GM18517 (cell line): ENCODE measurements around the gene MAML1.
"Not testable (repeated sequence)": the region's sequence is repeated elsewhere in the genome, so short reads cannot be mapped to it uniquely, and the experiment has no call there.

Experiments used
- ATAC-seq: cut with Tn5 transposase; IDR thresholded peaks from one replicate; pipeline ENCODE4 v1.9.1; 2021; ENCODE audit warnings: mild to moderate bottlenecking, moderate library complexity; ENCODE audit not compliant: unreplicated experiment

MAML1 gene, protein sequence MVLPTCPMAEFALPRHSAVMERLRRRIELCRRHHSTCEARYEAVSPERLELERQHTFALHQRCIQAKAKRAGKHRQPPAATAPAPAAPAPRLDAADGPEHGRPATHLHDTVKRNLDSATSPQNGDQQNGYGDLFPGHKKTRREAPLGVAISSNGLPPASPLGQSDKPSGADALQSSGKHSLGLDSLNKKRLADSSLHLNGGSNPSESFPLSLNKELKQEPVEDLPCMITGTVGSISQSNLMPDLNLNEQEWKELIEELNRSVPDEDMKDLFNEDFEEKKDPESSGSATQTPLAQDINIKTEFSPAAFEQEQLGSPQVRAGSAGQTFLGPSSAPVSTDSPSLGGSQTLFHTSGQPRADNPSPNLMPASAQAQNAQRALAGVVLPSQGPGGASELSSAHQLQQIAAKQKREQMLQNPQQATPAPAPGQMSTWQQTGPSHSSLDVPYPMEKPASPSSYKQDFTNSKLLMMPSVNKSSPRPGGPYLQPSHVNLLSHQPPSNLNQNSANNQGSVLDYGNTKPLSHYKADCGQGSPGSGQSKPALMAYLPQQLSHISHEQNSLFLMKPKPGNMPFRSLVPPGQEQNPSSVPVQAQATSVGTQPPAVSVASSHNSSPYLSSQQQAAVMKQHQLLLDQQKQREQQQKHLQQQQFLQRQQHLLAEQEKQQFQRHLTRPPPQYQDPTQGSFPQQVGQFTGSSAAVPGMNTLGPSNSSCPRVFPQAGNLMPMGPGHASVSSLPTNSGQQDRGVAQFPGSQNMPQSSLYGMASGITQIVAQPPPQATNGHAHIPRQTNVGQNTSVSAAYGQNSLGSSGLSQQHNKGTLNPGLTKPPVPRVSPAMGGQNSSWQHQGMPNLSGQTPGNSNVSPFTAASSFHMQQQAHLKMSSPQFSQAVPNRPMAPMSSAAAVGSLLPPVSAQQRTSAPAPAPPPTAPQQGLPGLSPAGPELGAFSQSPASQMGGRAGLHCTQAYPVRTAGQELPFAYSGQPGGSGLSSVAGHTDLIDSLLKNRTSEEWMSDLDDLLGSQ

DNA sequence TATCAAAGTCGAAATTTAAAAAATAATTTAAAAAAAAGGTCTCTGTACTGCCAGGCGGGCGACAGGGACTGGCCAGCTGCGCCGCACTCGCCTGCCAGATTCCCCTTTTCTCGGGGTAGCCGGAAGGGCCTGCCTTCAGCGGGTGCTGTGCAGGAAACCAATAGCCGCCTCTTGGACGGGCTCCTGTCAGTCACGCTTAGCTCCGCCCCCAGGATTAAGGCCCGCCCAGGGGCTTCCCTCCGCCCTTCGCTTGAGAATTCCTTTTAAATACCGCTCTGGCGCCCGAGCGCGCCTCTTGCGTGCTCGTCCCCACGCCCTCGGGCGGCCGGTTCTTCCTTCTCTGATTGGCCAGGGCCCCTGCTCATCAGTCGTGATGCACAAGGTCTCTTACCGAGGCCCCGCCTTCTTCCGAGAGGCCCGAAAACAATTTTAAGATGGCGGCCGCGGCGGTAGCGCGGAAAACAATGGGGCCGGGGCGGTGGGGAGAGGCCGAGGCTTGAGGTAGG is at the start of gene MAML1:
MAML1 (plus strand) TSS at position 411 of the 506 bp plus-strand sequence. CDS start 291 bp downstream, outside the sequence.
- ATAC-seq: peak; percentile 94

DNA sequence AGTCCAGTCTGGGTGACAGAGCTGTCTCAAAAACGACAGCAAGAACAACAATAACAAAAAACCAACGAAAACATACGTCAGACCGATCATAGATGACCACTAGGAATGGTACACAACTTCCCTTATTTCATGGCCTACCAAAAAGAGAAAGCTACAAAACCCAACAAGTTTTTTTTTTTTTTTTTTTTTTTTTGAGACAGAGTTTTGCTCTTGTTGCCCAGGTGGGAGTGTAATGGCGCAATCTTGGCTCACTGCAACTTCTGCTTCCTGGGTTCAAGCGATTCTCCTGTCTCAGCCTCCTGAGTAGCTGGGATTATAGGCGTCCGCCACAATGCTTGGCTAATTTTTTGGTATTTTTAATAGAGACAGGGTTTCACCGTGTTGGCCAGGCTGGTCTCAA is 43.4 kb upstream of the MAML1 start:
- ATAC-seq: not testable (repeated sequence)

DNA sequence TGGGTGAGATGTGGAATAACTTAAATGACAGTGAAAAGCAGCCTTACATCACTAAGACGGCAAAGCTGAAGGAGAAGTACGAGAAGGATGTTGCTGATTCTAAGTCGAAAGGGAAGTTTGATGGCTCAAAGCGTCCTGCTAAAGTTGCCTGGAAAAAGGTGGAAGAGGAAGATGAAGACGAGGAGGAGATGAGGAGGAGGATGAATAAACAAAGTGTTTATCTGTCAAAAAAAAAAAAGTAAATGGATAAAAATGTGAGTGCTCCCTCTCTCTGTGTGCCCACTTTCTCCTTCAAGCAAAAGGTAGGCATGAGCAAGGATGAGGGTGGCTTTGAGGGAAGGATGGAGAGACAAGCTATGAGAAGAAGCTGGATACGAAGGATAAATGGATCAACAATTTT is 38.1 kb upstream of the MAML1 start:
- no peak for ATAC-seq

DNA sequence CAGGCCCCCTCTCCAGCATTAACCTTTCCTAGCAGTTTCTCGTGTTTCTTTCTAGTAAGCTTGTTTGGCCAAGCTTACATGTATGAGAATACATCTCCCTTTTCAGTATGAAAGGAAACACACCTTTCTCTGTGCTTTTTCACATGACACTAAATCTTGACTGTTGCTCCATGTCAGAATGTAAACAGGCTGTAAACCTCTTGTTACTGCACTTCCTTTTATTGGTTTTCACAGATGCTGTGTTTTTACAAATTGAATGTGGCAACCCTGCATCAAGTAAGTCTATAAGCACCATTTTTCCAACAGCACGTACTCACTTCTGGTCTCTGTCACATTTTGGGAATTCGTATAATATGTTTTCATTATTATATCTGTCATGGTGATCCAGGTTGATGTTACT is 36.0 kb upstream of the MAML1 start:
- no peak for ATAC-seq

DNA sequence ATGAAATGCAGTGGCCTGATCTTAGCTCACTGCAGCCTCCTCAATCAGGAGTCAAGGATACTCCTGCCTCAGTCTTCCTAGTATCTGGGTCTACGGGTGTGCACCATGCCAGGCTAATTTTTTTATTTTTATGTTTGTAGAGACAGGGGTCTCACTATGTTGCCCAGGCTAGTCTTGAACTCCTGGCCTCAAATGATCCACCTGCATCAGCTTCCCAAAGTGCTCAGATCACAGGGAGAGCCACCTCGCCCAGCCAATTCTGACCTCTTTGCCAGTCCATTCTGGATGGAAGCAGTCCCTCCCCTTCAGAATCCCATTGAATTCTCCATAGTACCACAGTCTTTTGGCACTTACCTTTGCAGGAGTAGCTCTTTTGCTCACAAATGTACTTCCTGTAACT is 35.5 kb upstream of the MAML1 start:
- ATAC-seq: no peak

DNA sequence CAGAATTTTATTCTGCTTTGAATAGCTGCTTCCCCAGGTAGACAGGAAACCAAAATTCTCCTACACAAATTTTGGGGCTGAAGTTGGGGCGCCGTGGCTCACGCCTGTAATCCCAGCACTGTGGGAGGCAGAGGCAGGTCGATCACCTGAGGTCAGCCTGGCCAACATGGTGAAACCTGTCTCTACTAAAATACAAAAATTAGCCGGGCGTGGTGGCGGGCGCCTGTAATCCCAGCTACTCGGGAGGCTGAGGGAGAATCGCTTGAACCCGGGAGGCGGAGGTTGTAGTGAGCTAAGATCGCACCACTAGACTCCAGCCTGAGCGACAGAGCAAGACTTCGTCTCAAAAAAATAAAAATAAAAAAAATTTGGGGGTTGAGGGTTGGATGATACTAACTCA is 35.1 kb upstream of the MAML1 start:
- not testable (repeated sequence) for ATAC-seq

DNA sequence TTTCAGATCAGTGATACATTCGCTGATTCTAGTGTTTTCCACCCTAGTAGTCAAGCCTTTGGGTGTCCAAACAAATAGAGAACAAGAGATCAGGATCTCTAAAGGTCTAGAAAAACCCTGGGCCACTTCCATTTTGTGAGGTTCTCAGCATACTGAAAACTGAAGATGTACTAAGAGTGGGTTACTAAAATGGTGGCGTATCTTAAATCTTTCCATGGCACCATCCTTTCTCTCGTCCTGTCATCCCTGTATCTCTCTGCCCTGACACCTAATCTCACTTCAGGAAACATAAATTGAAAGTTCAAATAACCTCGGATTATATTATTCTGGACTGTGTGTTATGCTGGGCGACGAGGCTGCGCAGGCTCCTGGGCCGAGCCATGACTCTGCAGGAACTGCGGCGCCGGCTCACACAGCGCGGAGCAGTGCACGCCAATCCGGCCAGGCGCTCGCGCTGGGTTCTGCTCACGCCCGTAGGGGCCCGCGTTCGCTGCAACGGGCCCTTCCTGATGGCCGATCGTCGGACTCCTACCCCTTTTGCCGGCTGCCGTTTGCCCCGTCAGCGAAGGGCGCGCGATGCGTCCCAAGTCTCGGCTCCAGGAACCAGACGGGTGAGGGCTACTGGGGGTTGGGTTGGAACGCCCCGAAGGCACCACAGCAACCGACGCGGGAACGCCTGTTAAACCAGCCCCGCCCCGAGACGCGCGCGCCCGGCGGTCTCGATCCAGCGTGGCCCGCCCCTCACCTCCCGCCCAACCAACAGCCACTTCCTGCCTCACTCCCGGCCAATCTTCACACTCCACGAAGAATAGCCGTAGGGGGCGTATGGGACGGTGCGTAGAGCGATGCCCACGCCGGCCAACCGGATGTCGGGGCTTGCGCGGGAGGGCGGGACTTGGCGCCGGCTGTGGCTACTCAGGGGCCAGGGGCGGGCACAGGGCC is 34.4 kb upstream of the MAML1 start:
- peak; percentile 75 for ATAC-seq

DNA sequence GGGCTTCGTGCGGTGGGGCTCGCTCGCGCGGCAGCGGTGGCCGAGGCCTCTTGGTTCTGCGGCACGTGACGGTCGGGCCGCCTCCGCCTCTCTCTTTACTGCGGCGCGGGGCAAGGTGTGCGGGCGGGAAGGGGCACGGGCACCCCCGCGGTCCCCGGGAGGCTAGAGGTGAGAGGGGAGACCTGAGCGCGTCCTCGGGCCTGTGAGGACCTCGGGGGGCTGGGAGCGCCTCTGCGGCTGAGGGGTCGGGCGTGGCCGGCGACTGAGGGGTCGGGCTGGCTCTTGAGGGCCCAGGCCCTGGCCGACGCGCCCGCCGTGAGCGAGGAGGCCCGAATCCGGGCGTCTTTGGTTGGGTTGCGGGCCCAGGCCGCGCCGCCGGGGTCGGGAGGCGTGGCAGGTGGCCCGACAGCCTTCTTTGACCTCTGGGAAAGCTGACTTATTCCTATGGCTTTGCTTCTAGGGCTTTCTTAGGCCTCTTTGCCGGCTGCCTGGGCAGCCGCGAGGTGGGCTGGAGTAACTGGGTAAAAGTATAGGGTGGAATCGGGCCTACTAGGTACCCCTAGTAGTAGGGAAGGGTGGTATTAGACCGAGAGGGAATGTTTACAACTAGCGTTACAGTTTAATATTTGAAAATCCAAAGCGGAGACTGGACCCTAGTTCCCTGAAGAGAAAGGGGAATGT is 33.5 kb upstream of the MAML1 start, which contains the start of gene CANX:
CANX (plus strand) TSS at position 33 of the 681 bp plus-strand sequence. CDS start 6,715 bp downstream, outside the sequence.
- ATAC-seq: peak; percentile 7

DNA sequence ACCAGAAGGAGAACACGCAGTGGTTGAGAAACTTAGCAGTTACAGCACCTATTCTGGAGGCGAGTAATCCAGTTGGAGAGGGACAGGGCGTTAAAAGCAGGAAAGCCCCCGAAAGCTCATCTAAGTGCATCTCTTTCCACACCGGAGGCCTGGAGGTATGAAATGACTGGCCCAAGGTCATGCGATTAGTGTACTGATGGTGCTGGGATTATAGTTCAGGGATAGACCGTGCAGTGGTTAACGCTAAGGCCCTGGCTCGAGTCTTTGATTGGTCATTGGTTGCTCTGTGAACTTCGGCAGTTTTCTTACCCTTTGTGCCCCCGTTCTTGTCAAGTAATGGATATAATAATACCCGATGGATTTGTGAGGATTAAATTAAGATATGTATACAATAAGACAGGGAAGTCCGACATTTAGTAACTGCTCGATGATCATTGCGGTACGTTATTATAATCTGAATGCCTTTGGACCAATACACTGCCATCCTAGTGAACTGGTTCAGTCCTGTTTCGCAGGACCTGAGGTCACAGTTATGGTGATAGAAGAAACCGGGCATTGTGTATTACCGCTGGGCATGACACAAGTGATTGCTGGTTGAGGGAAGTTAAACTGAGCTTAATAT is 32.9 kb upstream of the MAML1 start:
- peak; percentile 21 for ATAC-seq

DNA sequence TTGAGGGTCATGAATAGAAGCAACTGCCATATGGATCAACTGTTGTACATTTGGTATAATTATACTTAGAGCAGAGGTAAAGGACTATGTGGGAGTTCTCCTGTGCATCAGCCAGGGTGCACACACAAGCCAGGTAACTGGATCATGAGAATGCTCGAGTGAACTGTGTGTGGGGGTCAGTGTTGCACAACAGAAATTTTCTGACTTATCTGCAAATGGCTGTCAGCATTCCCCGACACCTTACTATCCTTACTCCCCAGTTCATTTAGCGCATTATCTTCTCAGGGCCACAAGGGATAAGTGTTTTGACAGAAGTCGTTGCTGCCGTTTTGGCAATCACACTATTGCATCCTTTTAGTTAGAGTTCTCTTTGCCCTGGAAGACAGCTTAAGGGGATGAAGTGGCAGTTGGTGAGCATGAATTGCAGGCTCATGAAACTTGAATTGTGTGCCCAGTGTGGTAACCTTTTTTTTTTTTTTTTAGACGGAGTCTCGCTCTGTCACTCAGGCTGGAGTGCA is 32.2 kb upstream of the MAML1 start:
- no peak for ATAC-seq

DNA sequence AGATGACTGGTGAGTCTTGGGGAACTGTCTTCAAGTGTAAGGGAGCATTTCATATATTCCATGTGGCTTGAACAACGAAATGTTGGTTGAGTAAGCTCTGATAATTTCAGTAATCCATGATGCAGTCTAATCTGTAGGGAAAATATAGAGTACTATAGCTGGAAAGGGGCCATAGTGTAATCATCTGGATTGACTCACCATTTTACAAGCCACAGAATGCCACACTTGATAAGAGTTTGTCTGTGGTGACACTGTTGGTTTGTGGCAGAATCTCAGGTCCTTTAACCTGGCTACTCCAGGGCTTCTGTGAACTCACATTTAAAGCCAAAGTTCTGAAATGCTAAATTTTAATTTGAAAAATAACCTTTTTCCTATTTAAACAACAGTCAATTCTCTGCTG is 16.3 kb upstream of the MAML1 start:
- ATAC-seq: no peak

DNA sequence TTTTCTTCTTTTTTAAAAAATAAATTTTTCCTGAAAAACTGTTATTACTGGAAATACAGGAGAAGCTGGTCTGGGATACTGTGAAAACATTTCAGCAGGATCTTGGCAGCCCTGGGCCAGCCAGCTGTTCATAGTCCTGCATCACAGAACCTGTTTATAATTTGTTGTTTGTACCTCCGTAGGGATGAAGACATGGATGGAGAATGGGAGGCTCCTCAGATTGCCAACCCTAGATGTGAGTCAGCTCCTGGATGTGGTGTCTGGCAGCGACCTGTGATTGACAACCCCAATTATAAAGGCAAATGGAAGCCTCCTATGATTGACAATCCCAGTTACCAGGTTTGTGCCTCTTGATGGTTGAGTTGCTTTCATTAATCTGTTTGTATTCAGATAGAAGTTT is 12.4 kb upstream of the MAML1 start:
- ATAC-seq: no peak

DNA sequence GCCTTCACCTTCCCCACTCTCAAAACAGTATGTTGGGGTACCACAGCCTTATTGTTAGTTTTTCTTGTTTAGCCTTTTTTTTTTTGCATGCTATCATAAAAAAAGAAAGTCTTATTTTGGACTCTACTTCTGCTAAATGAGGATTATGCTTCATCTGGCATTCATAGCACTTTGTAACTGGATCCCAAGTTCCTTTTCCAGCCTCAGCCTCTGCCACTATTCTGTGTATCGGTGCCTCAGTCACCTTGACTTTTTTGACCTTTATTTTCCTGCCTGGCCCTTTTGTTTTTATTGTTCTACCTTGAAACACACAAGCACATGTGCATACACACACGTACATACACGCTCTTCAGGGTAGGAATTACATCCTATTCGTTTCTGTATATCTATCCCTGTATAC is 8.5 kb upstream of the MAML1 start:
- ATAC-seq: no peak

DNA sequence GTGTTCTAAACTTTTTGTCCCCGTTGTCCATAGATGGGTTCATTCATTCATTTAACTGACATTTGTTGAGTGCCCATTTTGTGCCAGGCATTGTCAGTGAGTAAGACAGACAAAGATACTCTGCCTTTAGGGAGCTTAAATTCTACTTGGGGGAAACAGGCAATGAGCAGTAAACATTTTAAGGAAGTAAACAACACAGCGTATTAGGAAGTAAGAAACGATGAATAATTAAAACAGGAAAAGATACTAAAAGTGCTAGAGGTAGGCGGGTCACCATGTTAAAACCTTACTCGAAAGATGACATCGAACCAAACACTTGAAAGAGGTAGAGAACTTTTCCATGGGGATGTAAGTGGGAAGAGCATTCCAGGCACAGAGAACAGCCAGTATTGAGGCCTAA is 5.5 kb upstream of the MAML1 start:
- ATAC-seq: no peak

DNA sequence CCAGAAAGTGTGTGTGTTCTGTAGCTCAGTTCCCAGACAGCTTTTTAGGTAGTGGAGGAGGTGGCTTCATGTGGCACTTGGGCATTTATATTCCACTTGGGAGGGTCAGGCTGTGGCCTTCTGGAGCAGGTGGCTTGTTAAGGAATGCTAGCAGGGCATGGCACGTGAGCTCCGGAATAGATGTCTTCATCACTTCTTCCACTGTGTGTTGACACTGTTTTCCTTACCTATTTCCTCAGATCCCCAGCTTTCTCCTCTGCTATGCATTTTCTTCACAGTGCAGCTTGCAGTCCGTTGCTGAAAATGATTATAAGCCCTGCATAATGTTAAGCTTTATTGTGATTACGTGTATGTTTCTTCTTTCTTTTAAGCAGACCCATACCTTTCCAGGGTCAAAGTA is 3.3 kb upstream of the MAML1 start:
- no peak for ATAC-seq

DNA sequence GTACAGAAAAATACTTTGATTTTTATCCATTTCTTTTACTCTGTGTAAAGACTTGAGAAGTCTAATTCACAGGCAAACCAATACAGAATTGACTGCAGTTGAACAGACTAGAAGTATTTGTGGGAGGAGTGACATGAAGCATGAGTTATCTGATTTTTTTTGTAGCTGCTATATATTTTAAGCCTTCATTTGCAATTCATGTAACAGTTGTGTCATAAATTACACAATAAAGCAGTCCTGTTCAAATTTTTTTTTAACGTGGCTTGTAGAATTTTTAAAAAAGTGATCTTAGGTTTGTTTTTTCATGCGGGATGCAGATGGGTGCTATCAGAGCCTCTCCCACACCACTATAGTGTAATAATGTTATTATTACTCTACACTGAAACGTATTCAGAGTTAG is 2.9 kb upstream of the MAML1 start:
- no peak for ATAC-seq

DNA sequence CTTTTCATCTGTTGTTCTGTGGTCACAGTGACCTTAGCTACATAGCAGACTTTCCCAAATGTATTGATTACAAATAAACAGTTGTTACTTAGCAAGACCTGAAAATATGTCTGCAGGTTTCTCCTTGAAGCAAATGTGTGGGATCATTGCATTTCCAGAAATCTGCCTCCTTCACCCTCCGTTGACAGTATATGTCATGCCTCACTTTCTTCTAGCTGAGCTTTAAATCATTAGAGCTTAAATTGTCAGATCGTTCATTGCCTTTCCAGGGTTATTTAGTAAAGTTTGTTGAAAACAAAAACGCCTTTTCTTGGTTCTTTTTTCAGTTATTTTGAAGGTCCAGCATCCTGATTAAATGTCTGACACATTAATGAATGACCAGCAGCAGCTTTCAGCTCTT is 2.3 kb upstream of the MAML1 start:
- ATAC-seq: no peak

DNA sequence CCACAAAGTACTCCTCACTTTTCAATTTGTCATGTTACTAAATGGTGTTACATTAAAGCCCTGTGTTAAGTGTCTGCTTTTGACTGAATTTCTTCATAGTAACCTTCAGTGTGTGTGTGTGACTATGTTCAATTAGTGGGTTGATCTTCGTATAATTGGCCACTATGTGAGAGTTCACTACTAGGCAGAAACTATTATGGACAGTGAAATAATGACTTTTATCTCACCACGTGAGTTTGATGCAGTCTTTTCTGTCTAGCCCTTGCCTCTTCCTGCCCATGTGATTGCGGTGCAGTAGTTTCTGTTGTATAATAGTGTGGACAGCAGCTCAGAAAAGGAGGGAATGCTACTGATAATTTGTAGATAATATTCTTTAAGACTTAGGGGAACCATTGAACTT is 1.8 kb upstream of the MAML1 start:
- ATAC-seq: no peak

DNA sequence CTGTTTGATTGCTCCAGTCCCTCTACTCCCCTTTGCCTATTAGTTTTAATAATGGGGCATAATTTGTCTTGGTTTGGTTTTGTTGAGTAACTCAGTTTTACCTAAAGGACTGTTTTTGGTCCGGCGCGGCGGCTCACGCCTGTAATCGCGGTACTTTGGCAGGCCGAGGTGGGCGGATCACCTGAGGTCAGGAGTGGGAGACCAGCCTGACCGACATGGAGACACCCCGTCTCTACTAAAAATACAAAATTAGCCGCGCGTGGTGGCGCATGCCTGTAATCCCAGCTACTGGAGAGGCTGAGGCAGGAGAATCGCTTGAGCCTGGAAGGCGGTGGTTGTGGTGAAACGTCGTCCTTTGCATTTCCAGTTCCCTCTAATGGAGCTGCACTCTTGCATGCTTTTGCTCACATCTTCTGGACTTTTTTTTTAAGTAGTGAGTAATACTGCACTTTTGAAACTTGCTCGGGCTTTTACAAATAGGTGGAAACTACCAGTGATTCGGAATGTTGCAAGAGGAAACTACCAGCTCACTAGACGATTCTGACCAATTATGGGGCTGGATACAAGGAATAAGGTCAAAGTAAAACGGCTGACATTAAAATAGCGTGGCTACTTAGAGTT is 721 bp upstream of the MAML1 start:
- peak; percentile 15 for ATAC-seq
